ENCODE results near the gene KCND1.

KCND1 gene

GRCh38 chrX:48919360-48919841, 52.2 kb downstream of the KCND1 start:
- H2BK5ac ChIP-seq (ENCODE audit: low read depth, low read length, poor library complexity) = no peak overlapping the region
- H3K36me3 ChIP-seq (ENCODE audit: control insufficient read depth in 1 of 2, insufficient read depth in 2 of 2, low read length in 2 of 2) = peaks cover 23 to 26% of the 10 kb centered on the region in 2 experiments
- H2BK12ac ChIP-seq (ENCODE audit: low read length) = no peak overlapping the region
- no peak overlapping the region for H4K91ac ChIP-seq (ENCODE audit: low read depth, low read length)
- peak overlapping the region; percentile 33 for H3K27ac ChIP-seq (ENCODE audit: low read depth, low read length)
- H4K8ac ChIP-seq (ENCODE audit: low read depth, low read length) = no peak overlapping the region
- WGBS (ENCODE audit: extremely low coverage, insufficient coverage, insufficient read length) = no CpG with 5 or more reads among the region's 15 CpGs
- H4K12ac ChIP-seq (ENCODE audit: low read depth, low read length) = no peak overlapping the region
- no peak overlapping the region for H3K4ac ChIP-seq (ENCODE audit: low read depth, low read length)
- no peaks in the 10 kb centered on the region for H3K9me3 ChIP-seq (ENCODE audit: insufficient read depth, low read depth, low read length)
- no peak for DNase-seq
- no peaks in the 10 kb centered on the region for H3K79me1 ChIP-seq (ENCODE audit: low read length)
- no peak overlapping the region for H3K14ac ChIP-seq (ENCODE audit: low read length)
- H3K4me1 ChIP-seq (ENCODE audit: control insufficient read depth in 1 of 2, insufficient read depth in 2 of 2, low read length in 2 of 2) = peaks cover 5 to 14% of the 10 kb centered on the region in 2 experiments
- no peak overlapping the region for H2AFZ ChIP-seq (ENCODE audit: insufficient read depth, low read length, poor library complexity)
- H3K18ac ChIP-seq (ENCODE audit: low read length) = no peak overlapping the region
- H3K23ac ChIP-seq (ENCODE audit: low read length) = no peak overlapping the region
- peak overlapping the region; percentile 81 for H3K4me2 ChIP-seq (ENCODE audit: low read length)
- no peak overlapping the region for H3K9ac ChIP-seq (ENCODE audit: low read length)
- no peaks in the 10 kb centered on the region for H3K79me2 ChIP-seq (ENCODE audit: control insufficient read depth, insufficient read depth, low read length, poor library complexity)
- H3K27me3 ChIP-seq (ENCODE audit: insufficient read depth, low read length) = no peaks in the 10 kb centered on the region
- H2AK5ac ChIP-seq (ENCODE audit: low read length) = no peak overlapping the region
- no peak overlapping the region for H3K4me3 ChIP-seq (ENCODE audit: low read depth, low read length)
- no peak overlapping the region for H2BK120ac ChIP-seq (ENCODE audit: insufficient read depth, low read length, poor library complexity)

DNA sequence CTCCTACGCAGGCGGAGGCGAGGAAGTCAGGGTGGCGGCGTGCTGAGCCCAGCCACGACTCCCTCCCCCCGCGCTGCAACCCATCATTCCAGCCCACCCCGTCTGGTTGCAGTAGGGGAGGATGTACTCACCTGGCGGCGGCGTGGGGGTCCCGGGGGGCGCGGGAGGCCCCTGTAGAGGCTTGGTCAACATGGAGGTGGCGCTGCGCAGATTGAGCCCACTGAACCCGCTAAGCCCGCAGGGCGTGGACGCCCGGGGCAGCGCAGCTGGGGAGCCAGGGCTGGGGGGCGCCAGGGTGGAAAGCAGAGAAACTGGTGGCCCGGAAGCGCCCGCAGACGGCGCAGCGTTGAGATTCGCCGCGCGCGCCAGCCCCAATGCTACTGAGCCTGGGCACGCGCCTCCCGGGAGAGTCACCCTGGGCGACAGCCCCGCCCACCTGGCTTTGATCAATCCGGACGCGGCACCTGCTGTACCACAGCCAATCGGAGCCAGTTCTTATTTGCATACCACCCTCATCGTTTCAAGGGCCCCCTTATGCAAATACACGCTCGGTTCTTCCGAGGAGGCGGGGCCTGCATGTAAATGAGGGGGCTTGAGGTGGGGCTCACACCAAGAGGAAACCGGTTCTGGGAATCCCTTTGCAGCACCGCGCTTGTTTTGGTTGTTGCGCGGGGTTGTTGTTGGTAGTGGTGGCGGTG, 52.9 kb downstream of the KCND1 start, which contains the start of gene PIM2:
Gene PIM2 (minus strand): TSS at position 382 of the 698 bp plus-strand sequence. CDS start 190 bp downstream, at position 192.
- H3K23ac ChIP-seq (ENCODE audit: low read length) = no peak within 1 kb of the TSS
- H3K4me2 ChIP-seq (ENCODE audit: low read length) = peak within 1 kb of the TSS; percentile 89
- no peak within 1 kb of the TSS for H2BK120ac ChIP-seq (ENCODE audit: insufficient read depth, low read length, poor library complexity)
- no peak within 1 kb of the TSS for H3K18ac ChIP-seq (ENCODE audit: low read length)
- no peaks in the 10 kb centered on the region for H3K9me3 ChIP-seq (ENCODE audit: insufficient read depth, low read depth, low read length)
- no peak within 1 kb of the TSS for H2BK5ac ChIP-seq (ENCODE audit: low read depth, low read length, poor library complexity)
- H3K9ac ChIP-seq (ENCODE audit: low read length) = peak within 1 kb of the TSS; percentile 58
- H4K8ac ChIP-seq (ENCODE audit: low read depth, low read length) = no peak within 1 kb of the TSS
- H2BK12ac ChIP-seq (ENCODE audit: low read length) = no peak within 1 kb of the TSS
- H2AFZ ChIP-seq (ENCODE audit: insufficient read depth, low read length, poor library complexity) = peak within 1 kb of the TSS; percentile 66
- peak within 1 kb of the TSS; percentile 33 for H3K27ac ChIP-seq (ENCODE audit: low read depth, low read length)
- H4K91ac ChIP-seq (ENCODE audit: low read depth, low read length) = no peak within 1 kb of the TSS
- no peak within 1 kb of the TSS for H3K4ac ChIP-seq (ENCODE audit: low read depth, low read length)
- no CpG with 5 or more reads among the region's 55 CpGs for WGBS (ENCODE audit: extremely low coverage, insufficient coverage, insufficient read length)
- H3K4me3 ChIP-seq (ENCODE audit: low read depth, low read length) = peak within 1 kb of the TSS; percentile 73
- no peak within 1 kb of the TSS for H2AK5ac ChIP-seq (ENCODE audit: low read length)
- peaks cover 5 to 14% of the 10 kb centered on the region in 2 experiments for H3K4me1 ChIP-seq (ENCODE audit: control insufficient read depth in 1 of 2, insufficient read depth in 2 of 2, low read length in 2 of 2)
- H3K14ac ChIP-seq (ENCODE audit: low read length) = no peak within 1 kb of the TSS
- no peaks in the 10 kb centered on the region for H3K79me1 ChIP-seq (ENCODE audit: low read length)
- peak; percentile 82 to 83 for DNase-seq
- H3K79me2 ChIP-seq (ENCODE audit: control insufficient read depth, insufficient read depth, low read length, poor library complexity) = no peaks in the 10 kb centered on the region
- H3K36me3 ChIP-seq (ENCODE audit: control insufficient read depth in 1 of 2, insufficient read depth in 2 of 2, low read length in 2 of 2) = peaks cover 20 to 25% of the 10 kb centered on the region in 2 experiments
- H4K12ac ChIP-seq (ENCODE audit: low read depth, low read length) = no peak within 1 kb of the TSS
- no peaks in the 10 kb centered on the region for H3K27me3 ChIP-seq (ENCODE audit: insufficient read depth, low read length)

- no peaks in the 10 kb centered on the region for H3K79me1 ChIP-seq (ENCODE audit: low read length)
- H3K4ac ChIP-seq (ENCODE audit: low read depth, low read length) = no peak overlapping the region
- no peak overlapping the region for H4K12ac ChIP-seq (ENCODE audit: low read depth, low read length)
- no peak overlapping the region for H2AK5ac ChIP-seq (ENCODE audit: low read length)
- no peak overlapping the region for H2BK12ac ChIP-seq (ENCODE audit: low read length)
- H3K36me3 ChIP-seq (ENCODE audit: control insufficient read depth in 1 of 2, insufficient read depth in 2 of 2, low read length in 2 of 2) = peaks cover 15 to 22% of the 10 kb centered on the region in 2 experiments
- no peak overlapping the region for H2BK120ac ChIP-seq (ENCODE audit: insufficient read depth, low read length, poor library complexity)
- H4K8ac ChIP-seq (ENCODE audit: low read depth, low read length) = no peak overlapping the region
- no peaks in the 10 kb centered on the region for H3K79me2 ChIP-seq (ENCODE audit: control insufficient read depth, insufficient read depth, low read length, poor library complexity)
- no peak overlapping the region for H3K14ac ChIP-seq (ENCODE audit: low read length)
- peak overlapping the region; percentile 89 for H3K4me2 ChIP-seq (ENCODE audit: low read length)
- H3K9ac ChIP-seq (ENCODE audit: low read length) = no peak overlapping the region
- peak overlapping the region; percentile 66 for H2AFZ ChIP-seq (ENCODE audit: insufficient read depth, low read length, poor library complexity)
- H3K23ac ChIP-seq (ENCODE audit: low read length) = no peak overlapping the region
- no CpG with 5 or more reads among the region's 23 CpGs for WGBS (ENCODE audit: extremely low coverage, insufficient coverage, insufficient read length)
- peaks cover 5 to 14% of the 10 kb centered on the region in 2 experiments for H3K4me1 ChIP-seq (ENCODE audit: control insufficient read depth in 1 of 2, insufficient read depth in 2 of 2, low read length in 2 of 2)
- no peak for DNase-seq
- no peaks in the 10 kb centered on the region for H3K9me3 ChIP-seq (ENCODE audit: insufficient read depth, low read depth, low read length)
- H3K27ac ChIP-seq (ENCODE audit: low read depth, low read length) = no peak overlapping the region
- no peak overlapping the region for H2BK5ac ChIP-seq (ENCODE audit: low read depth, low read length, poor library complexity)
- no peak overlapping the region for H3K18ac ChIP-seq (ENCODE audit: low read length)
- peak overlapping the region; percentile 73 for H3K4me3 ChIP-seq (ENCODE audit: low read depth, low read length)
- H4K91ac ChIP-seq (ENCODE audit: low read depth, low read length) = no peak overlapping the region
- no peaks in the 10 kb centered on the region for H3K27me3 ChIP-seq (ENCODE audit: insufficient read depth, low read length)
Observed at GRCh38 chrX:48918301-48918642, 53.4 kb downstream of the KCND1 start.

DNA sequence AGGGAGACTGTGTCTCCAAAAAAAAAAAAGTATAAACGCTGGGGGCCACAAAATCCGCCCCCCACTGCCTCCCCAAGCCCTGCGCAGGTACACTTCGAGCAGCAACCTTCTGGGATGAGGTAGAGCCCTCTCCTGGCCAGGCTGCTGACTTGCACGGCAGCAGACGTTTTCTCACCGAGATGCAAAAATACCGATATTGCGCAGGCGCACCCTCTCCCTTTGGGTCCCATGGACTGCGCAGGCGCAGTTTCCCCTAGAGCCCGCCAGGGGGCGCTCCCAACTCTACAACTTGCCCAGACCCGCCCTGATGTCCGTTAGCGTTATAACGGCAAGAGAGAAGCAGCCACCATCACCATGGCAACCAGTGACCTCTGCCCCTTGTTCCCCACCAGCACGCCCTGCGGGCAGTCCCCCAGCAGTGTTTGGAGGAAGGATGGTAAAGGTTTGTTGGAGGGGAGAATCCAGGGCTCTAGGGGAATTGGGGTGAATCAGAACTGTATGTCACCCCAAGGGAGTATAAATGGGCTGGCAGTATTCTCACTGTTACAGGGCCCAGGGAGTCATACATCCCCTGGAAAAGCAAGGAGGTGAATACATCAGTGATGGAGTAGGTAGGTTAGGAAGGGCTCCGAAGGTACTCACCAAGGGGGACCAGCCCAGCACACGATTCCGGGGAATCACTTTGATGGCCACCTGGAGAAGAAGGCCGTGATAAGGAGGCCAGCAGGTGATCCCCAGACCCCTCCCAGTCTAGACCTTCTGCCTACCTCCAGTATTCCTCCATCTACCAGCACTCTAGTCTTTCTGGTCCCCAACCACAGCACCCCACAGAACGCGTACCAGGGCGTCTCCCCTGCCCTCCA, 54.3 kb downstream of the KCND1 start:
- no peak overlapping the region for H4K8ac ChIP-seq (ENCODE audit: low read depth, low read length)
- H2AK5ac ChIP-seq (ENCODE audit: low read length) = no peak overlapping the region
- peaks cover 7 to 16% of the 10 kb centered on the region in 2 experiments for H3K36me3 ChIP-seq (ENCODE audit: control insufficient read depth in 1 of 2, insufficient read depth in 2 of 2, low read length in 2 of 2)
- DNase-seq = peak; percentile 83 to 91
- H3K4me3 ChIP-seq (ENCODE audit: low read depth, low read length) = no peak overlapping the region
- no peak overlapping the region for H4K12ac ChIP-seq (ENCODE audit: low read depth, low read length)
- no peak overlapping the region for H4K91ac ChIP-seq (ENCODE audit: low read depth, low read length)
- H2AFZ ChIP-seq (ENCODE audit: insufficient read depth, low read length, poor library complexity) = no peak overlapping the region
- no peaks in the 10 kb centered on the region for H3K9me3 ChIP-seq (ENCODE audit: insufficient read depth, low read depth, low read length)
- no peak overlapping the region for H3K9ac ChIP-seq (ENCODE audit: low read length)
- H3K14ac ChIP-seq (ENCODE audit: low read length) = no peak overlapping the region
- no peak overlapping the region for H3K27ac ChIP-seq (ENCODE audit: low read depth, low read length)
- H2BK12ac ChIP-seq (ENCODE audit: low read length) = no peak overlapping the region
- no peak overlapping the region for H3K4ac ChIP-seq (ENCODE audit: low read depth, low read length)
- no peaks in the 10 kb centered on the region for H3K79me2 ChIP-seq (ENCODE audit: control insufficient read depth, insufficient read depth, low read length, poor library complexity)
- no peaks in the 10 kb centered on the region for H3K79me1 ChIP-seq (ENCODE audit: low read length)
- no peak overlapping the region for H3K23ac ChIP-seq (ENCODE audit: low read length)
- H2BK5ac ChIP-seq (ENCODE audit: low read depth, low read length, poor library complexity) = no peak overlapping the region
- no peak overlapping the region for H2BK120ac ChIP-seq (ENCODE audit: insufficient read depth, low read length, poor library complexity)
- peaks cover 5 to 14% of the 10 kb centered on the region in 2 experiments for H3K4me1 ChIP-seq (ENCODE audit: control insufficient read depth in 1 of 2, insufficient read depth in 2 of 2, low read length in 2 of 2)
- H3K4me2 ChIP-seq (ENCODE audit: low read length) = peak overlapping the region; percentile 89
- no peaks in the 10 kb centered on the region for H3K27me3 ChIP-seq (ENCODE audit: insufficient read depth, low read length)
- no CpG with 5 or more reads among the region's 27 CpGs for WGBS (ENCODE audit: extremely low coverage, insufficient coverage, insufficient read length)
- H3K18ac ChIP-seq (ENCODE audit: low read length) = no peak overlapping the region

Data from trophoblast cell (in vitro differentiated cells and primary cell).